Stimulated activated CD8-positive, alpha-beta memory T cell treated with anti-CD3 and anti-CD28 coated beads, Interleukin-4, amount 100 ng/mL, for 48 hours (primary cell): ENCODE data around the gene LGR6.

Experiments used
- DNase-seq: peaks from one replicate; pipeline ENCODE4 v3.0.0-alpha.2; 2020

The LGR6 gene

GRCh38 chr1:202201266-202201665, 7.7 kb downstream of the LGR6 start:
- DNase-seq: no peak

- no peak for DNase-seq
These were observed 8.4 kb downstream of the LGR6 start for GRCh38 chr1:202201971-202202370.

GRCh38 chr1:202202500-202203168, 9.0 kb downstream of the LGR6 start:
- DNase-seq: no peak

GRCh38 chr1:202203238-202204039, 9.8 kb downstream of the LGR6 start:
- DNase-seq: no peak

- no peak for DNase-seq
These were observed 10.5 kb downstream of the LGR6 start for GRCh38 chr1:202204065-202204464.

GRCh38 chr1:202205523-202206190, 12.1 kb downstream of the LGR6 start:
- peak; percentile 50 for DNase-seq

GRCh38 chr1:202207292-202207691, 13.7 kb downstream of the LGR6 start:
- no peak for DNase-seq

GRCh38 chr1:202208351-202208857, 14.8 kb downstream of the LGR6 start:
- DNase-seq: no peak

GRCh38 chr1:202210385-202210784, 16.8 kb downstream of the LGR6 start:
- DNase-seq: no peak

- DNase-seq: no peak
These were observed 17.4 kb downstream of the LGR6 start for GRCh38 chr1:202210969-202211368.

GRCh38 chr1:202212787-202213186, 19.2 kb downstream of the LGR6 start:
- DNase-seq: no peak

- DNase-seq: no peak
These were observed 19.9 kb downstream of the LGR6 start for GRCh38 chr1:202213361-202214088.

GRCh38 chr1:202214089-202214843, 20.7 kb downstream of the LGR6 start:
- no peak for DNase-seq

- no peak for DNase-seq
These were observed 22.0 kb downstream of the LGR6 start for GRCh38 chr1:202215472-202216130.

GRCh38 chr1:202216691-202217090, 23.1 kb downstream of the LGR6 start:
- DNase-seq: no peak

- DNase-seq: no peak
These were observed 23.9 kb downstream of the LGR6 start for GRCh38 chr1:202217516-202217915.

- no peak for DNase-seq
These were observed 24.4 kb downstream of the LGR6 start for GRCh38 chr1:202217951-202218350.

- DNase-seq: no peak
These were observed 27.1 kb downstream of the LGR6 start for GRCh38 chr1:202220733-202221132.

- no peak for DNase-seq
These were observed 28.6 kb downstream of the LGR6 start for GRCh38 chr1:202221911-202222909.

GRCh38 chr1:202223121-202223860, 29.7 kb downstream of the LGR6 start:
- DNase-seq: no peak
